NCI-H2107 (cell line): ENCODE data around the gene SEMA6D.
"Not testable (repeated sequence)": the region's sequence is repeated elsewhere in the genome, so short reads cannot be mapped to it uniquely, and the experiment has no call there.

ENCODE experiments used
- DNase-seq: peaks from one replicate; lab custom pipeline; 2025; lab: John Stamatoyannopoulos, UW

Gene SEMA6D

GRCh38 chr15:47718497-47719437, 1.5 kb downstream of the SEMA6D start:
- DNase-seq = no peak

GRCh38 chr15:47719730-47720129, 2.4 kb downstream of the SEMA6D start:
- DNase-seq = no peak

GRCh38 chr15:47720555-47720954, 3.2 kb downstream of the SEMA6D start:
- no peak for DNase-seq

- DNase-seq = no peak
Observed at GRCh38 chr15:47721676-47722075, 4.4 kb downstream of the SEMA6D start.

GRCh38 chr15:47724346-47724745, 7.0 kb downstream of the SEMA6D start:
- DNase-seq = no peak

GRCh38 chr15:47725051-47725450, 7.7 kb downstream of the SEMA6D start:
- no peak for DNase-seq

GRCh38 chr15:47725906-47726305, 8.6 kb downstream of the SEMA6D start:
- no peak for DNase-seq

- no peak for DNase-seq
Observed at GRCh38 chr15:47726399-47726823, 9.1 kb downstream of the SEMA6D start.

GRCh38 chr15:47727137-47727536, 9.8 kb downstream of the SEMA6D start:
- no peak for DNase-seq

- no peak for DNase-seq
Observed at GRCh38 chr15:47727676-47728075, 10.4 kb downstream of the SEMA6D start.

GRCh38 chr15:47728426-47728825, 11.1 kb downstream of the SEMA6D start:
- no peak for DNase-seq

- DNase-seq = no peak
Observed at GRCh38 chr15:47728886-47729285, 11.6 kb downstream of the SEMA6D start.

GRCh38 chr15:47731230-47731629, 13.9 kb downstream of the SEMA6D start:
- DNase-seq = no peak

- DNase-seq = no peak
Observed at GRCh38 chr15:47732248-47732647, 14.9 kb downstream of the SEMA6D start.

- DNase-seq = no peak
Observed at GRCh38 chr15:47733085-47733484, 15.8 kb downstream of the SEMA6D start.

- no peak for DNase-seq
Observed at GRCh38 chr15:47736143-47736786, 19.0 kb downstream of the SEMA6D start.

GRCh38 chr15:47737477-47737876, 20.2 kb downstream of the SEMA6D start:
- no peak for DNase-seq

GRCh38 chr15:47738144-47738825, 21.0 kb downstream of the SEMA6D start:
- DNase-seq = not testable (repeated sequence)

GRCh38 chr15:47741082-47741481, 23.8 kb downstream of the SEMA6D start:
- no peak for DNase-seq

- DNase-seq = no peak
Observed at GRCh38 chr15:47741907-47742306, 24.6 kb downstream of the SEMA6D start.

- no peak for DNase-seq
Observed at GRCh38 chr15:47742334-47742733, 25.0 kb downstream of the SEMA6D start.

- no peak for DNase-seq
Observed at GRCh38 chr15:47742742-47743141, 25.4 kb downstream of the SEMA6D start.

GRCh38 chr15:47743385-47743784, 26.1 kb downstream of the SEMA6D start:
- no peak for DNase-seq
